HepG2 (cell line): ENCODE measurements around the gene CAD. TPM values are rescaled to one million over a fixed set of nuclear protein-coding genes. Genes with fewer than 3 reads are reported as not detected.

Experiments
- ATAC-seq: fragments of 200-7000 bp; cut with Tn5 transposase; 3 replicates; pipeline ENCODE4 v1.9.1; 2020; ENCODE audit warnings: mild to moderate bottlenecking, moderate library complexity
- BruUV-seq: library from RNA; stranded (reverse); fragments of 400-500 nt; replicated peaks from 2 replicates; lab custom pipeline; 2021; lab: Mats Ljungman, UMichigan
- CTCF ChIA-PET: fragments of 300-600 bp; formaldehyde crosslinking; extraction: SDS; loops from one replicate; lab custom pipeline; 2021; ENCODE audit warnings: low total read pairs, inconsistent platforms, low intra/inter-chr PET ratio; lab: Yijun Ruan, JAX
- POLR2A ChIA-PET: fragments of 350-600 bp; sonication (Branson Sonifier 250); formaldehyde crosslinking; loops from one replicate; lab custom pipeline; 2020; ENCODE audit warnings: antibody characterized with exemption, inconsistent platforms; lab: Yijun Ruan, JAX
- DNase-seq: peaks from one replicate; pipeline ENCODE4 v3.0.0-alpha.2; 2015; ENCODE audit warnings: low spot score
- FAIRE-seq: peaks from 3 replicates; lab custom pipeline; 2011; peaks lifted over from hg19 to GRCh38; lab: Jason Lieb, UNC
- H2AFZ ChIP-seq: one replicate; pipeline ENCODE4 v1.6.1; 2011; ENCODE audit warnings: low read length, inconsistent platforms
- H3K27ac ChIP-seq: fragments of 300-600 bp; 3 replicates; pipeline ENCODE4 v1.8.0; 2011; ENCODE audit warnings: mixed run types, mild to moderate bottlenecking, mixed read lengths, low read length, inconsistent platforms; ENCODE audit not compliant: insufficient read depth; ENCODE audit errors: extremely low read length
- H3K27me3 ChIP-seq, 2 experiments: fragments of 200-600 bp in 1 of 2; 2 replicates in 1 of 2; 3 replicates in 1 of 2; pipeline versions ENCODE4 v1.6.0 to v1.8.0; 2011; ENCODE audit warnings: low read length in 2 of 2, mild to moderate bottlenecking in 2 of 2, moderate library complexity in 2 of 2, inconsistent platforms in 1 of 2; ENCODE audit not compliant: insufficient read depth in 2 of 2, control insufficient read depth in 1 of 2
- H3K36me3 ChIP-seq, 2 experiments: fragments of 200-600 bp in 1 of 2; replicated peaks in 1 of 2; 2 replicates in 1 of 2; 3 replicates in 1 of 2; pipeline versions ENCODE4 v1.5.1 to v1.8.0; 2011; ENCODE audit warnings: low read length in 2 of 2, inconsistent platforms in 1 of 2; ENCODE audit not compliant: insufficient read depth in 2 of 2, control insufficient read depth in 1 of 2
- H3K4me1 ChIP-seq: 2 replicates; pipeline ENCODE4 v1.5.1; 2012; ENCODE audit warnings: low read length, inconsistent platforms; ENCODE audit not compliant: insufficient read depth
- H3K4me2 ChIP-seq: 2 replicates; pipeline ENCODE4 v1.6.0; 2011; ENCODE audit warnings: low read depth, low read length, inconsistent platforms
- H3K4me3 ChIP-seq, 3 experiments: fragments of 200-600 bp in 1 of 3; sonication (generic), shearing (Covaris generic) in 1 of 3; replicated peaks in 1 of 3; 2 replicates each; pipeline ENCODE4 v1.5.1; 2011 to 2016; ENCODE audit warnings: low read length in 3 of 3, inconsistent platforms in 2 of 3, low read depth in 2 of 3, mild to moderate bottlenecking in 2 of 3, control low read depth in 1 of 3, mixed read lengths in 1 of 3; ENCODE audit not compliant: insufficient read depth in 1 of 3
- H3K79me2 ChIP-seq: one replicate; pipeline ENCODE4 v1.6.1; 2011; ENCODE audit warnings: low read length, inconsistent platforms; ENCODE audit not compliant: insufficient read depth
- H3K9ac ChIP-seq: 2 replicates; pipeline ENCODE4 v1.6.0; 2011; ENCODE audit warnings: mild to moderate bottlenecking, low read depth, low read length, inconsistent platforms; ENCODE audit not compliant: insufficient read depth
- H3K9me3 ChIP-seq: 2 replicates; pipeline ENCODE4 v1.5.1; 2012; ENCODE audit warnings: mild to moderate bottlenecking, low read length
- H4K20me1 ChIP-seq: 2 replicates; pipeline ENCODE4 v1.6.0; 2011; ENCODE audit warnings: inconsistent platforms, mild to moderate bottlenecking, low read length, moderate library complexity; ENCODE audit not compliant: insufficient read depth
- AGO1 ChIP-seq: fragments of 200-400 bp; formaldehyde crosslinking; IDR thresholded peaks from 2 replicates; pipeline ENCODE4 v1.6.1; 2017; ENCODE audit warnings: mild to moderate bottlenecking, low read depth, low read length, moderate library complexity; ENCODE audit not compliant: poor library complexity, severe bottlenecking
- ARID2 ChIP-seq: sonication (generic); formaldehyde crosslinking; IDR thresholded peaks from 2 replicates; pipeline ENCODE4 v1.8.1; 2022; ENCODE audit warnings: mild to moderate bottlenecking, missing genetic modification reagents, borderline replicate concordance
- FOXO1 ChIP-seq: sonication (generic); formaldehyde crosslinking; IDR thresholded peaks from 2 replicates; pipeline ENCODE4 v1.4.0; 2020; ENCODE audit warnings: missing genetic modification reagents
- HNRNPH1 ChIP-seq: fragments of 200-400 bp; formaldehyde crosslinking; optimal IDR thresholded peaks from 2 replicates; pipeline ENCODE3; 2017; ENCODE audit warnings: mild to moderate bottlenecking, low read depth, low read length
- HOXA3 ChIP-seq: sonication (generic); formaldehyde crosslinking; IDR thresholded peaks from 2 replicates; pipeline ENCODE4 v1.5.0; 2020; ENCODE audit warnings: missing genetic modification reagents
- MYC ChIP-seq: sonication (generic); formaldehyde crosslinking; IDR thresholded peaks from 2 replicates; pipeline ENCODE4 v1.9.0; 2021; ENCODE audit warnings: missing genetic modification reagents, borderline replicate concordance
- SETDB1 ChIP-seq: sonication (generic); formaldehyde crosslinking; IDR thresholded peaks from 2 replicates; pipeline ENCODE4 v1.5.1; 2020; ENCODE audit warnings: missing genetic modification reagents, mild to moderate bottlenecking, borderline replicate concordance
- SMAD3 ChIP-seq: sonication (generic); formaldehyde crosslinking; IDR thresholded peaks from 2 replicates; pipeline ENCODE4 v1.4.0; 2020; ENCODE audit warnings: missing genetic modification reagents
- SNAPC5 ChIP-seq: sonication (generic); formaldehyde crosslinking; IDR thresholded peaks from 2 replicates; pipeline ENCODE4 v1.8.1; 2023; ENCODE audit warnings: mild to moderate bottlenecking, missing genetic modification reagents, borderline replicate concordance
- ZBTB38 ChIP-seq: sonication (generic); formaldehyde crosslinking; IDR thresholded peaks from 2 replicates; pipeline ENCODE4 v1.5.1; 2020; ENCODE audit warnings: mild to moderate bottlenecking, missing genetic modification reagents
- ZBTB40 ChIP-seq, 2 experiments: fragments of 450-650 bp in 1 of 2; sonication (generic) in 1 of 2; formaldehyde crosslinking in 1 of 2; IDR thresholded peaks; 2 replicates each; pipeline versions ENCODE4 v1.6.1 to v1.8.0; 2016 to 2022; ENCODE audit warnings: antibody characterized with exemption in 1 of 2, mild to moderate bottlenecking in 1 of 2, missing genetic modification reagents in 1 of 2
- ZFYVE20 ChIP-seq: sonication (generic); formaldehyde crosslinking; IDR thresholded peaks from 2 replicates; pipeline ENCODE4 v1.8.0; 2023; ENCODE audit warnings: low read depth, mild to moderate bottlenecking, moderate library complexity, missing genetic modification reagents, borderline replicate concordance
- WGBS: methylation state at CpG from one replicate; pipeline ENCODE4 v1.1.6; 2017; ENCODE audit warnings: low lambda C conversion rate; 5-methylcytosine and 5-hydroxymethylcytosine counted together
- in situ Hi-C: cut with HindIII; loops from 2 replicates; pipeline ENCODE4 v1.10.0; 2017; ENCODE audit warnings: low pct_unique_long_range_greater_than_20kb; ENCODE audit not compliant: extremely low pct_ligation_motif_present
- intact Hi-C: fragments of 100-400 bp; cut with micrococcal nuclease; formaldehyde crosslinking; loops from one replicate; pipeline ENCODE4 v1.10.0; 2022; ENCODE audit not compliant: unreplicated experiment
- polyA plus RNA-seq, 8 experiments: library from polyadenylated mRNA; depleted of rRNA in 3 of 8; stranded (reverse) in 7 of 8; unstranded in 1 of 8; fragments of >200 nt; fragmentation: Illumina TruSeq in 4 of 8; extraction: Trizol in 4 of 8; gene quantifications; 2 replicates each; pipeline versions ENCODE4 v1.2.1 to v1.2.3, GENCODE V29; 2011 to 2016; ENCODE audit warnings: low read depth in 4 of 8, missing spikeins in 1 of 8, mixed read lengths in 1 of 8; ENCODE audit not compliant: insufficient read depth in 1 of 8
- total RNA-seq, 5 experiments: library from RNA; depleted of rRNA; stranded (reverse); fragments of >200 nt; fragmentation: Illumina TruSeq; extraction: Trizol; gene quantifications; 2 replicates each; pipeline ENCODE4 v1.2.3, GENCODE V29; 2016; ENCODE audit warnings: low read depth in 1 of 5

CAD gene
- total and polyA plus RNA-seq, 2 of the 13 experiments (the other 11 are each of a cell fraction or from before 2014, with no cell fraction given), result 21.7 to 37.0 TPM

- H3K4me3 ChIP-seq, result peak within 1 kb of the TSS; percentile 62 to 77 (median 65)
- DNase-seq (no peak), ATAC-seq (peak; percentile 69), FAIRE-seq (no peak)
- peak within 1 kb of the TSS; percentile 92 for H3K4me2 ChIP-seq
- H4K20me1 ChIP-seq, result no peaks in the 10 kb centered on the region
- no peak within 1 kb of the TSS for H3K27ac ChIP-seq
- no TSS peak for BruUV-seq
- ChIA-PET CTCF (interaction anchor here (1.0 kb wide), 1 partner anchor 40 kb away, joined by 5 read pairs; no protein-coding TSS in a partner anchor), POLR2A (interaction anchor here (0.6 to 1.9 kb wide), 7 partner anchors 10 to 191 kb away, joined by 3 to 7 read pairs (median 5); partner anchors contain the start of genes ATRAID, OST4, PREB and SLC5A6)
- no peak within 1 kb of the TSS for H3K9ac ChIP-seq
- no peaks in the 10 kb centered on the region for H3K79me2 ChIP-seq
- H2AFZ ChIP-seq, result no peak within 1 kb of the TSS
- in situ Hi-C loops, result no loop called here
- H3K9me3 ChIP-seq, result no peaks in the 10 kb centered on the region
- peaks cover 19 to 73% of the 10 kb centered on the region in 2 experiments for H3K27me3 ChIP-seq
- peaks cover 26% of the 10 kb centered on the region for H3K4me1 ChIP-seq
- H3K36me3 ChIP-seq, result no peaks in the 10 kb centered on the region
- WGBS, result 3% methylated on average over 45 of the region's 96 CpGs
- intact Hi-C loops, result no loop called here
- TF ChIP-seq HNRNPH1 (no peak), ZFYVE20 (CRISPR knock-in tag) (no peak), MYC (CRISPR knock-in tag) (no peak), ZBTB40 (IDR thresholded peaks at IDR 0.05) (no peak), ZBTB40 (CRISPR knock-in tag; IDR thresholded peaks at IDR 0.05) (0 out of 2 replicates have a peak, but pooled peaks have one; percentile 28), AGO1 (no peak), ARID2 (CRISPR knock-in tag) (no peak), HOXA3 (CRISPR knock-in tag) (no peak), SMAD3 (no peak), SETDB1 (CRISPR knock-in tag) (no peak), SNAPC5 (CRISPR knock-in tag) (no peak), FOXO1 (CRISPR knock-in tag) (no peak), ZBTB38 (CRISPR knock-in tag) (no peak)
These were observed 45.5 kb downstream of the CAD start, which contains the start of gene SLC30A3 for GRCh38 chr2:27262379-27263286. Gene SLC30A3, minus strand, starts transcription at chr2:27263047. Its CDS starts 141 bp downstream, at chr2:27262906.
